WERI-Rb-1 (cell line): ENCODE data around the gene SHROOM1.

ENCODE experiments used
- DNase-seq: peaks from one replicate; pipeline ENCODE4 v3.0.0-alpha.2; 2020
- H3K27ac ChIP-seq: fragments of 250-450 bp; sonication (Bioruptor Pico); 2 replicates; pipeline ENCODE4 v1.5.1; 2020; ENCODE audit warnings: mild to moderate bottlenecking, moderate library complexity
- H3K27me3 ChIP-seq: fragments of 250-450 bp; sonication (Bioruptor Pico); 2 replicates; pipeline ENCODE4 v1.5.1; 2021; ENCODE audit warnings: mild to moderate bottlenecking, low read depth, moderate library complexity; ENCODE audit not compliant: insufficient read depth, severe bottlenecking
- H3K36me3 ChIP-seq: fragments of 250-450 bp; sonication (Bioruptor Pico); 2 replicates; pipeline ENCODE4 v1.5.1; 2020; ENCODE audit warnings: mild to moderate bottlenecking, moderate library complexity
- H3K4me3 ChIP-seq: 2 replicates; pipeline ENCODE4 v1.5.1; 2011; ENCODE audit warnings: low read depth, mild to moderate bottlenecking, control low read depth, low read length
- H3K9me3 ChIP-seq: fragments of 250-450 bp; sonication (Bioruptor Pico); 2 replicates; pipeline ENCODE4 v1.5.1; 2021; ENCODE audit warnings: mild to moderate bottlenecking, moderate library complexity; ENCODE audit not compliant: severe bottlenecking
- CTCF ChIP-seq: IDR thresholded peaks from 2 replicates; pipeline ENCODE4 v1.5.1; 2011; ENCODE audit warnings: low read depth, mild to moderate bottlenecking, control low read depth, inconsistent platforms, low read length

Gene SHROOM1

GRCh38 chr5:132867046-132867451 is 36.6 kb upstream of the SHROOM1 start:
- Histone ChIP-seq H3K27me3 (no peaks in the 10 kb centered on the region), H3K27ac (peak overlapping the region; percentile 87), H3K4me3 (peak overlapping the region; percentile 89), H3K9me3 (no peaks in the 10 kb centered on the region), H3K36me3 (peaks cover 44% of the 10 kb centered on the region)
- no peak for DNase-seq
- no peak for TF ChIP-seq CTCF

GRCh38 chr5:132866342-132867045 is 36.0 kb upstream of the SHROOM1 start, which contains the start of the genes GDF9 and UQCRQ:
GDF9 (minus strand) TSS chr5:132866469; CDS start chr5:132864533, 1,936 bp downstream.
UQCRQ (plus strand) TSS chr5:132866642; CDS start chr5:132866882, 240 bp downstream.
- H3K27ac ChIP-seq: peak within 1 kb of the TSS; percentile 87
- H3K36me3 ChIP-seq: peaks cover 39% of the 10 kb centered on the region
- DNase-seq: peak; percentile 98
- H3K4me3 ChIP-seq: peak within 1 kb of the TSS; percentile 89
- H3K27me3 ChIP-seq: no peaks in the 10 kb centered on the region
- TF ChIP-seq CTCF: peak; percentile 50
- no peaks in the 10 kb centered on the region for H3K9me3 ChIP-seq

GRCh38 chr5:132865668-132866341 is 35.4 kb upstream of the SHROOM1 start:
- TF ChIP-seq CTCF: no peak
- Histone ChIP-seq H3K36me3 (peaks cover 38% of the 10 kb centered on the region), H3K4me3 (peak overlapping the region; percentile 89), H3K9me3 (no peaks in the 10 kb centered on the region), H3K27ac (peak overlapping the region; percentile 87), H3K27me3 (no peaks in the 10 kb centered on the region)
- DNase-seq: no peak

- Histone ChIP-seq H3K27me3 (no peaks in the 10 kb centered on the region), H3K36me3 (no peaks in the 10 kb centered on the region), H3K27ac (no peak overlapping the region), H3K4me3 (no peak overlapping the region), H3K9me3 (no peaks in the 10 kb centered on the region)
- DNase-seq: no peak
- TF ChIP-seq CTCF: no peak
These were observed 30.3 kb upstream of the SHROOM1 start for GRCh38 chr5:132860742-132861141.

GRCh38 chr5:132859889-132860437 is 29.5 kb upstream of the SHROOM1 start:
- H3K27me3 ChIP-seq: no peaks in the 10 kb centered on the region
- no peaks in the 10 kb centered on the region for H3K9me3 ChIP-seq
- no peaks in the 10 kb centered on the region for H3K36me3 ChIP-seq
- H3K27ac ChIP-seq: no peak overlapping the region
- DNase-seq: no peak
- H3K4me3 ChIP-seq: no peak overlapping the region
- TF ChIP-seq CTCF: no peak
